Stomach (tissue), 4 donors: Measurements from ENCODE around the gene MORC1.

Source experiments
- EP300 ChIP-seq: sonication (generic); formaldehyde crosslinking; IDR thresholded peaks from one replicate; pipeline ENCODE4 v1.6.1; 2017; ENCODE audit warnings: antibody characterized with exemption
- POLR2A ChIP-seq, 4 donors: fragments of 450-650 bp; IDR thresholded peaks; one replicate each; pipeline ENCODE4 v1.6.1; 2016; ENCODE audit warnings: antibody characterized with exemption in 4 of 4, control low read depth in 2 of 4, mild to moderate bottlenecking in 1 of 4, moderate library complexity in 1 of 4
- POLR2AphosphoS5 ChIP-seq, 3 donors: sonication (generic); formaldehyde crosslinking; IDR thresholded peaks; one replicate each; pipeline ENCODE4 v1.6.1; 2016; ENCODE audit warnings: antibody characterized with exemption in 3 of 3
- TF ChIP-seq, protein P1 (sequence below), 7 experiments: fragments of 450-650 bp in 4 of 7; fragments of 200-600 bp in 3 of 7; sonication (generic) in 3 of 7; IDR thresholded peaks; one replicate each; pipeline ENCODE4 v1.5.1; 2016 to 2019; ENCODE audit warnings: antibody characterized with exemption in 7 of 7, control low read depth in 2 of 7, mild to moderate bottlenecking in 1 of 7

DNA sequence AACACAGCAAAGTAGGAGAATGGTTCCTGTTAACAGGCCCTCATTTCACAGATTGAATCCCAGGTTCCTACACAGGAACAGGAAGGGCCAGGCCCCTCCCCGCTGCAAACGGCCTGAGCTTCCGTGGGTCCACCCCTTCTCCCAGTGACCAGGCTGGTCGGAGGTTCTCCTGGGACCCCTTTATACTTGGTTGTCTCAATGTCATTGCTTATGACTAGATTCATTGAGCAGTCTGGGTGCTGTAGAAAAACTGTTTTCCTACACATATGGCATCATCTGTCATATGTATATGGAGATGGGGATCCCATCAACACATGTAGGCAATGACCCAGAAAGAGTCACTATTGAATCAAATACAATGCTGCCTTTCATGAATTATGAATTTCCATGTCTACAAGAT is 22.4 kb upstream of the MORC1 start:
- TF ChIP-seq, protein P1, sequence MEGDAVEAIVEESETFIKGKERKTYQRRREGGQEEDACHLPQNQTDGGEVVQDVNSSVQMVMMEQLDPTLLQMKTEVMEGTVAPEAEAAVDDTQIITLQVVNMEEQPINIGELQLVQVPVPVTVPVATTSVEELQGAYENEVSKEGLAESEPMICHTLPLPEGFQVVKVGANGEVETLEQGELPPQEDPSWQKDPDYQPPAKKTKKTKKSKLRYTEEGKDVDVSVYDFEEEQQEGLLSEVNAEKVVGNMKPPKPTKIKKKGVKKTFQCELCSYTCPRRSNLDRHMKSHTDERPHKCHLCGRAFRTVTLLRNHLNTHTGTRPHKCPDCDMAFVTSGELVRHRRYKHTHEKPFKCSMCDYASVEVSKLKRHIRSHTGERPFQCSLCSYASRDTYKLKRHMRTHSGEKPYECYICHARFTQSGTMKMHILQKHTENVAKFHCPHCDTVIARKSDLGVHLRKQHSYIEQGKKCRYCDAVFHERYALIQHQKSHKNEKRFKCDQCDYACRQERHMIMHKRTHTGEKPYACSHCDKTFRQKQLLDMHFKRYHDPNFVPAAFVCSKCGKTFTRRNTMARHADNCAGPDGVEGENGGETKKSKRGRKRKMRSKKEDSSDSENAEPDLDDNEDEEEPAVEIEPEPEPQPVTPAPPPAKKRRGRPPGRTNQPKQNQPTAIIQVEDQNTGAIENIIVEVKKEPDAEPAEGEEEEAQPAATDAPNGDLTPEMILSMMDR (IDR thresholded peaks at IDR 0.05) = no peak
- TF ChIP-seq EP300 (no peak), POLR2A (IDR thresholded peaks at IDR 0.05) (no peak), POLR2AphosphoS5 (IDR thresholded peaks at IDR 0.05) (no peak)
